ENCODE results near the gene ANKRD28. TPM values are rescaled to one million over a fixed set of nuclear protein-coding genes. Genes with fewer than 3 reads are reported as not detected.

The ANKRD28 gene
- total and polyA plus RNA-seq, 2 of the 8 experiments (the other 6 are each of a cell fraction or from before 2014, with no cell fraction given) = 39.1 to 61.7 TPM

DNA sequence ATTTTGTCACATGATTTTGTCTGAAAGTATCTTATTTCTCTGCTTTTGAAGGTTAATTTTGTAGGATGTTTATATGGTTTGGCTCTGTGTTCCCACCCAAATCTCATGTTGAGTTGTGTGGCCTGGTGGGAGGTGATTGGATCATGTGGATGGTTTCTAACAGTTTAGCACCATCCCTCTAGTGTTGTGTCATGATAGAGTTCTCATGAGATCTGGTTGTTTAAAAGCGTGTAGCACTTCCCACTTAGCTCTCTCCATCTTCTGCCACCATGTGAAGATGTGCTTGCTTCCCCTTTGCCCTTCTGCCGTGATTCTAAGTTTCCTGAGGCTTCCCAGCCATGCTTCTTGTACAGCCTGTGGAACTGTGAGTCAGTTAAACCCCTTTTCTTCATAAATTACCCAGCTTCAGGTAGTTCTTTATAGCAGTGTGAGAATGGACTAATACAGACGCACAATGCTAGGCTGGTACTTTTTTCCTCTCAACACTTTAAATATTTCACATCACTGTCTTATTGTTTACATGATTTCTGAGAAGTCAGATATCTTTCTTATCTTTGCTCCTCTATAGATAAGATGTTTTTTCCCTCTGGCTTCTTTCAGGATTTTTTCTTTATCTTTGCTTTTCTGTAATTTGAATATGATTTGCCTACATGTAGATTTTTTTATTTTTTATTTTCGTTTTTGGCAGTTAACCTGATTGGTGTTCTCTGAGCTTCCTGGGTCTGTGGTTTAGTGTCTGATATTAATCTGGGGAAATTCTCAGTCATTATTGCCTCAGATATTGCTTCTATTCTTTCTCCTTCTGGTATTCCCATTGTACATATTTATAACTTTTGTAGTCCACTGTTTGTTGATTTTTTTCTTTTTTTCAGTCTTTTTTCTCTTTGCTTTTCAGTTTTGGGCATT is 174.0 kb downstream of the ANKRD28 start (continued):
- TF ChIP-seq RFX5 (IDR thresholded peaks at IDR 0.05; ENCODE audit: borderline replicate concordance, low read depth, low read length) = no peak
